Activated T-cell treated with anti-CD3 and anti-CD28 coated beads, Interleukin-2, amount 50 U/mL, for 4 hours (primary cell): Measurements from ENCODE around the gene JCAD. TPM values are rescaled to one million over a fixed set of nuclear protein-coding genes. Genes with fewer than 3 reads are reported as not detected.

ENCODE experiments used
- ATAC-seq, 2 donors: fragments of 200-7000 bp; cut with Tn5 transposase; one replicate each; pipeline ENCODE4 v1.10.0; 2021
- DNase-seq: peaks from one replicate; pipeline ENCODE4 v3.0.0-alpha.2; 2020
- H3K27me3 Mint-ChIP-seq: one replicate; pipeline ENCODE4 v1.8.0; 2021; ENCODE audit warnings: low read depth, mixed read lengths
- H3K36me3 Mint-ChIP-seq: one replicate; pipeline ENCODE4 v1.8.0; 2022; ENCODE audit warnings: mixed read lengths; ENCODE audit not compliant: insufficient read depth
- H3K4me1 Mint-ChIP-seq: one replicate; pipeline ENCODE4 v1.8.0; 2021; ENCODE audit warnings: low read depth, mixed read lengths
- H3K4me3 Mint-ChIP-seq: one replicate; pipeline ENCODE4 v1.8.0; 2021; ENCODE audit warnings: mild to moderate bottlenecking, moderate library complexity, mixed read lengths
- H3K9me3 Mint-ChIP-seq: one replicate; pipeline ENCODE4 v1.8.0; 2021; ENCODE audit warnings: mixed read lengths
- total RNA-seq, 3 donors: library from RNA; stranded (reverse); gene quantifications; one replicate each; pipeline ENCODE4 v1.2.1, GENCODE V29; 2021

Gene JCAD
- total RNA-seq, 3 donors from 2014 or later = 0.05 TPM

- H3K27me3 Mint-ChIP-seq = peaks cover 62% of the 10 kb centered on the region
- DNase-seq = no peak
- peaks cover 10% of the 10 kb centered on the region for H3K4me1 Mint-ChIP-seq
- no peak overlapping the region for H3K4me3 Mint-ChIP-seq
- no peaks in the 10 kb centered on the region for H3K36me3 Mint-ChIP-seq
- ATAC-seq = no peak
- no peaks in the 10 kb centered on the region for H3K9me3 Mint-ChIP-seq
These were observed 2.7 kb upstream of the JCAD start for GRCh38 chr10:30062090-30062489.

DNA sequence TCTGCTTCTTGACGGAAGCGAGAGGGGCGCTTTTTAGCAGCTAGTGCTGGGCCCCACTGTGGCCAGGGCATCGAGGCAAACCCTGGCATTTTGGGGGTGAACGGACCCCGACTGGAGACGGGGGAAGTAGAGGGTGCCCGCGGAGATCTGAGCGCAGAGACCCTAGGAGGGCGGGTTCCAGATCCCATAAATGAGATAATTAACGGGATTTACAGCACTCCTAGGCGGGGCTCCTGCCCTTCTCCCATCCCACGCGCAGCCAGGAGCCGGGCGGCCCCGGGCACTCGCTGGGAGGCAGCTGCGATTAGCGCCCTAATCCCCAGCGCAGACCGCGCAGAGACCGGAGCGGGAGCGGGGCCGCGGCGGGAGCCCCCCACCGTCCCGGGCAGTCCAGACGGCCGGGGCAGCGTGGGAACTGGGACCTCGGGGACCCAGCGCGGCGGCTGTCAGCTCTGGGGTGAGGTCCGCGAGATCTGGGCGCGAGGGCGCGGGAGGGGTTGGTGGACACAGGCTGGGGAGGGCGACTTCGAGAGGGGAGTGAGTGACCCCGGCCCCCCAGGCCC, 735 bp downstream of the JCAD start:
- DNase-seq (no peak), ATAC-seq (peak; percentile 28 to 34)
- Mint-ChIP-seq H3K27me3 (peaks cover 65% of the 10 kb centered on the region), H3K36me3 (no peaks in the 10 kb centered on the region), H3K9me3 (no peaks in the 10 kb centered on the region), H3K4me3 (peak overlapping the region; percentile 68), H3K4me1 (peaks cover 10% of the 10 kb centered on the region)

DNA sequence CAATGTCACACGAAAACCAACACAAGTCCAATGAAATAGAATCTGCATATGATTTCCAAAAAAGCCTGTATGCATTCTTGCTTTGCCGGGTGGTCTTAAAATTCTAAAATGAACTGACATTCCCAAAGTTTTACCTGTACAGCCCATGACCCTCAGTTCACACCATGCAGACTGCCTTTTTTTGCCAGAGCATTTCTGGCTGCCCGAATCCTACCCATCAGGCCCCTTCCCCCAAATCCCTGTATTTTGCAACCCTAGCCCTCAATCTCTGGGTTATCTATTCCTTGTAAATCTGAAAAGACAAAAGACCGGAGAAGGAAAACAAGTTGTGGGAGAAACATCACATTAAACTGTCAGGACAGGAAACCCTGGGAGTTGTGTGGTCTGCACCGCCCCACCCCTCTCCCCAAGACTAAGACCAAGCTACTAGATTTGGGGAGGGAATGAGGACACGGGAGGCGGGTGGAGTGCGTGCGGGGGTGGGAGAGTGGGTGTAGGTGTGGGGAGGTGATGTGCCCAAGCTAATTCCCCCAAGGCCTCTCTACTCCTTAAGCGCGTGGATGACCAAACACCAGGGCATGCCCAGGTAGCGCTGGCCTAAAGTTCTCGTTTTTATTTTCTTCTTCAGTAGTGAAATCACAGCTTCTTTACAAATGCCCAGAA, 1.4 kb downstream of the JCAD start:
- Mint-ChIP-seq H3K9me3 (no peaks in the 10 kb centered on the region), H3K36me3 (no peaks in the 10 kb centered on the region), H3K4me1 (peaks cover 10% of the 10 kb centered on the region), H3K27me3 (peaks cover 59% of the 10 kb centered on the region), H3K4me3 (peak overlapping the region; percentile 68)
- no peak for DNase-seq
- no peak for ATAC-seq

GRCh38 chr10:30057421-30057841, 2.0 kb downstream of the JCAD start:
- ATAC-seq = no peak
- Mint-ChIP-seq H3K4me3 (no peak overlapping the region), H3K27me3 (peaks cover 56% of the 10 kb centered on the region)

GRCh38 chr10:30056767-30057355, 2.5 kb downstream of the JCAD start:
- Mint-ChIP-seq H3K4me1 (peaks cover 10% of the 10 kb centered on the region), H3K9me3 (no peaks in the 10 kb centered on the region), H3K36me3 (no peaks in the 10 kb centered on the region), H3K4me3 (no peak overlapping the region), H3K27me3 (peaks cover 57% of the 10 kb centered on the region)
- DNase-seq (no peak), ATAC-seq (no peak)

More at GRCh38 chr10:30057421-30057841, 2.0 kb downstream of the JCAD start:
- Mint-ChIP-seq H3K4me1 (peaks cover 10% of the 10 kb centered on the region), H3K9me3 (no peaks in the 10 kb centered on the region), H3K36me3 (no peaks in the 10 kb centered on the region)
- DNase-seq = no peak

DNA sequence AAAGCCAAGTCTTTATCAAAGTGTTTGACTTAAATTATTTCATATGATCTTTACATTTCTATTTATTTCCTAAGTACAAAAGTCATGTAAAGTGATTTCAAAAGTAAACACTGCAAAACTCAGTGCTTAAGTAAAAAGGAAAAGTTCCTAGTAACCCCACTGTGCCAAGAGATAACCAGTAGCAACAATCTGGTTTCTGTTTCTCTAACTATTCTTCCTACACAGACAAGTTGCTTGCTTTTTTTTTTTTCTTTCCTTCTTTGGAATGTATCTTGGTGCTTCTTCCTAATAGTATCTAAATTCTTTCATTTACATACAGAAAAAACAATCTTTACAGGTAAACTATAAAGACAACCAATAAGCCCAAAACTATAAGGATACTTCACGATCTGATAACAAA, 3.1 kb downstream of the JCAD start:
- H3K27me3 Mint-ChIP-seq = peaks cover 55% of the 10 kb centered on the region
- no peak overlapping the region for H3K4me3 Mint-ChIP-seq
- no peak for ATAC-seq
- H3K36me3 Mint-ChIP-seq = no peaks in the 10 kb centered on the region
- DNase-seq = no peak
- peaks cover 10% of the 10 kb centered on the region for H3K4me1 Mint-ChIP-seq
- no peaks in the 10 kb centered on the region for H3K9me3 Mint-ChIP-seq

DNA sequence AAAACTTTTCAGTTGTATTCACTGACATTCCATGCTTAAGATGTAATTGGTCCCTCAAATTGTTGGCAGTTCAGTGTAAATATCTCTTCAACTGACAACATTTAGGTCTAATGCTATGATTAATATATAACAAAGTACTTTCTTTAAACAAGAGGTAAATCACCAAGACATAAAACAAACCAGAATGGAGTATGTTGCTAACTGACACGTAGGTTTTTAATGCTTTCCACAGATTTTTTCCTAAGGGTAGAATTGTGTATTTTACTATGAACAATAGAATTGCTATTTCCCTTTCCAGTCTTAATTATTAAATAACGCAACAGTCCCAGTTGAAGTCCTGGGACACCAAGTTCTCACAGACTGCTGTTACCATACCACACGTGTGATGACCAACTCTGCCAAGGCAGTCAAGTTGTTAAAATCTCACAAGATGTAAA, 4.1 kb downstream of the JCAD start:
- Mint-ChIP-seq H3K27me3 (peaks cover 54% of the 10 kb centered on the region), H3K4me3 (no peak overlapping the region), H3K36me3 (no peaks in the 10 kb centered on the region), H3K9me3 (no peaks in the 10 kb centered on the region), H3K4me1 (peaks cover 10% of the 10 kb centered on the region)
- DNase-seq (no peak), ATAC-seq (no peak)

GRCh38 chr10:30052062-30052461, 7.3 kb downstream of the JCAD start:
- Mint-ChIP-seq H3K4me1 (peaks cover 21% of the 10 kb centered on the region), H3K9me3 (no peaks in the 10 kb centered on the region), H3K36me3 (no peaks in the 10 kb centered on the region), H3K27me3 (peaks cover 61% of the 10 kb centered on the region), H3K4me3 (no peak overlapping the region)
- no peak for DNase-seq
- no peak for ATAC-seq

- peaks cover 21% of the 10 kb centered on the region for H3K4me1 Mint-ChIP-seq
- no peak overlapping the region for H3K4me3 Mint-ChIP-seq
- ATAC-seq (no peak), DNase-seq (no peak)
- H3K36me3 Mint-ChIP-seq = no peaks in the 10 kb centered on the region
- no peaks in the 10 kb centered on the region for H3K9me3 Mint-ChIP-seq
- H3K27me3 Mint-ChIP-seq = peaks cover 64% of the 10 kb centered on the region
These were observed 8.2 kb downstream of the JCAD start for GRCh38 chr10:30051220-30051619.

DNA sequence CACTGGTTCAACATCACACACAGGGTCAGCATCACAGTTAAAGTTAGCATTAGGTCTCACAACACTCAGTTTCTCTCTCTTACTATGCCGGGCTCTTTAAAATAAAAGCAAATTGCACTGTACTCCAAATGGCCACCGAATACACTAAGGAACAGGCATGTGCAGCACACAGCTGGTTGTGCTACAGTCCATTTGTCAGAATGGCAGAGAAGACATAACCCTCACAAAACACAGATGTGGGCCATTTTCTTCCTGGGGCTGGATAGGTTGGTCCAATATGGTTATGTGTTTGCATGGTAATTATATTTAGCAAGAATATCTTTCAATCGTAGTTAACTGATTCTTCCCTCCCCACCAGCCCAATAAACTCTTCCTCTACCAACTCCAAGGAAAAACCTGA, 9.0 kb downstream of the JCAD start:
- H3K4me3 Mint-ChIP-seq = no peak overlapping the region
- H3K4me1 Mint-ChIP-seq = peaks cover 21% of the 10 kb centered on the region
- H3K9me3 Mint-ChIP-seq = no peaks in the 10 kb centered on the region
- no peak for ATAC-seq
- peaks cover 68% of the 10 kb centered on the region for H3K27me3 Mint-ChIP-seq
- no peak for DNase-seq
- H3K36me3 Mint-ChIP-seq = no peaks in the 10 kb centered on the region

GRCh38 chr10:30048768-30049517, 10.4 kb downstream of the JCAD start:
- no peaks in the 10 kb centered on the region for H3K9me3 Mint-ChIP-seq
- DNase-seq (no peak), ATAC-seq (peak; percentile 18 to 41)
- H3K27me3 Mint-ChIP-seq = peaks cover 65% of the 10 kb centered on the region
- H3K4me3 Mint-ChIP-seq = peak overlapping the region; percentile 15
- H3K4me1 Mint-ChIP-seq = peaks cover 21% of the 10 kb centered on the region
- no peaks in the 10 kb centered on the region for H3K36me3 Mint-ChIP-seq

- H3K4me3 Mint-ChIP-seq = peak overlapping the region; percentile 62
- ATAC-seq (peak; percentile 63 to 79), DNase-seq (no peak)
- H3K9me3 Mint-ChIP-seq = no peaks in the 10 kb centered on the region
- no peaks in the 10 kb centered on the region for H3K36me3 Mint-ChIP-seq
- peaks cover 69% of the 10 kb centered on the region for H3K27me3 Mint-ChIP-seq
- peaks cover 21% of the 10 kb centered on the region for H3K4me1 Mint-ChIP-seq
These were observed 11.4 kb downstream of the JCAD start for GRCh38 chr10:30047924-30048531.

GRCh38 chr10:30047430-30047829, 12.0 kb downstream of the JCAD start:
- ATAC-seq (no peak), DNase-seq (no peak)
- peaks cover 66% of the 10 kb centered on the region for H3K27me3 Mint-ChIP-seq

GRCh38 chr10:30046476-30046875, 12.9 kb downstream of the JCAD start:
- no peaks in the 10 kb centered on the region for H3K36me3 Mint-ChIP-seq
- peaks cover 64% of the 10 kb centered on the region for H3K27me3 Mint-ChIP-seq
- ATAC-seq (no peak), DNase-seq (no peak)
- no peak overlapping the region for H3K4me3 Mint-ChIP-seq
- H3K4me1 Mint-ChIP-seq = peaks cover 21% of the 10 kb centered on the region
- no peaks in the 10 kb centered on the region for H3K9me3 Mint-ChIP-seq

More at GRCh38 chr10:30047430-30047829, 12.0 kb downstream of the JCAD start:
- Mint-ChIP-seq H3K9me3 (no peaks in the 10 kb centered on the region), H3K4me1 (peaks cover 21% of the 10 kb centered on the region), H3K4me3 (no peak overlapping the region), H3K36me3 (no peaks in the 10 kb centered on the region)
